HepG2 (cell line): ENCODE results near the gene COQ8B. TPM values are rescaled to one million over a fixed set of nuclear protein-coding genes. Genes with fewer than 3 reads are reported as not detected.

Experiments
- ATAC-seq: fragments of 200-7000 bp; cut with Tn5 transposase; 3 replicates; pipeline ENCODE4 v1.9.1; 2020; ENCODE audit warnings: mild to moderate bottlenecking, moderate library complexity
- BruUV-seq: library from RNA; stranded (reverse); fragments of 400-500 nt; replicated peaks from 2 replicates; lab custom pipeline; 2021; lab: Mats Ljungman, UMichigan
- CTCF ChIA-PET: fragments of 300-600 bp; formaldehyde crosslinking; extraction: SDS; loops from one replicate; lab custom pipeline; 2021; ENCODE audit warnings: low total read pairs, inconsistent platforms, low intra/inter-chr PET ratio; lab: Yijun Ruan, JAX
- POLR2A ChIA-PET: fragments of 350-600 bp; sonication (Branson Sonifier 250); formaldehyde crosslinking; loops from one replicate; lab custom pipeline; 2020; ENCODE audit warnings: antibody characterized with exemption, inconsistent platforms; lab: Yijun Ruan, JAX
- DNase-seq: peaks from one replicate; pipeline ENCODE4 v3.0.0-alpha.2; 2015; ENCODE audit warnings: low spot score
- FAIRE-seq: peaks from 3 replicates; lab custom pipeline; 2011; peaks lifted over from hg19 to GRCh38; lab: Jason Lieb, UNC
- H2AFZ ChIP-seq: one replicate; pipeline ENCODE4 v1.6.1; 2011; ENCODE audit warnings: low read length, inconsistent platforms
- H3K27ac ChIP-seq: fragments of 300-600 bp; 3 replicates; pipeline ENCODE4 v1.8.0; 2011; ENCODE audit warnings: mixed run types, mild to moderate bottlenecking, mixed read lengths, low read length, inconsistent platforms; ENCODE audit not compliant: insufficient read depth; ENCODE audit errors: extremely low read length
- H3K27me3 ChIP-seq, 2 experiments: fragments of 200-600 bp in 1 of 2; 2 replicates in 1 of 2; 3 replicates in 1 of 2; pipeline versions ENCODE4 v1.6.0 to v1.8.0; 2011; ENCODE audit warnings: low read length in 2 of 2, mild to moderate bottlenecking in 2 of 2, moderate library complexity in 2 of 2, inconsistent platforms in 1 of 2; ENCODE audit not compliant: insufficient read depth in 2 of 2, control insufficient read depth in 1 of 2
- H3K36me3 ChIP-seq, 2 experiments: fragments of 200-600 bp in 1 of 2; replicated peaks in 1 of 2; 2 replicates in 1 of 2; 3 replicates in 1 of 2; pipeline versions ENCODE4 v1.5.1 to v1.8.0; 2011; ENCODE audit warnings: low read length in 2 of 2, inconsistent platforms in 1 of 2; ENCODE audit not compliant: insufficient read depth in 2 of 2, control insufficient read depth in 1 of 2
- H3K4me1 ChIP-seq: 2 replicates; pipeline ENCODE4 v1.5.1; 2012; ENCODE audit warnings: low read length, inconsistent platforms; ENCODE audit not compliant: insufficient read depth
- H3K4me2 ChIP-seq: 2 replicates; pipeline ENCODE4 v1.6.0; 2011; ENCODE audit warnings: low read depth, low read length, inconsistent platforms
- H3K4me3 ChIP-seq, 3 experiments: fragments of 200-600 bp in 1 of 3; sonication (generic), shearing (Covaris generic) in 1 of 3; replicated peaks in 1 of 3; 2 replicates each; pipeline ENCODE4 v1.5.1; 2011 to 2016; ENCODE audit warnings: low read length in 3 of 3, inconsistent platforms in 2 of 3, low read depth in 2 of 3, mild to moderate bottlenecking in 2 of 3, control low read depth in 1 of 3, mixed read lengths in 1 of 3; ENCODE audit not compliant: insufficient read depth in 1 of 3
- H3K79me2 ChIP-seq: one replicate; pipeline ENCODE4 v1.6.1; 2011; ENCODE audit warnings: low read length, inconsistent platforms; ENCODE audit not compliant: insufficient read depth
- H3K9ac ChIP-seq: 2 replicates; pipeline ENCODE4 v1.6.0; 2011; ENCODE audit warnings: mild to moderate bottlenecking, low read depth, low read length, inconsistent platforms; ENCODE audit not compliant: insufficient read depth
- H3K9me3 ChIP-seq: 2 replicates; pipeline ENCODE4 v1.5.1; 2012; ENCODE audit warnings: mild to moderate bottlenecking, low read length
- H4K20me1 ChIP-seq: 2 replicates; pipeline ENCODE4 v1.6.0; 2011; ENCODE audit warnings: inconsistent platforms, mild to moderate bottlenecking, low read length, moderate library complexity; ENCODE audit not compliant: insufficient read depth
- CAMTA2 ChIP-seq: sonication (generic); formaldehyde crosslinking; IDR thresholded peaks from 2 replicates; pipeline ENCODE4 v1.4.0; 2020; ENCODE audit warnings: mild to moderate bottlenecking, missing genetic modification reagents, borderline replicate concordance
- ETV5 ChIP-seq: IDR thresholded peaks from 2 replicates; pipeline ENCODE4 v1.6.1; 2018; ENCODE audit warnings: missing biosample characterization, missing genetic modification reagents, inconsistent platforms, borderline replicate concordance
- ISX ChIP-seq: sonication (generic); formaldehyde crosslinking; conservative IDR thresholded peaks from 2 replicates; pipeline ENCODE4 v1.5.0; 2020; ENCODE audit warnings: missing genetic modification reagents
- RORA ChIP-seq: sonication (generic); formaldehyde crosslinking; IDR thresholded peaks from 2 replicates; pipeline ENCODE4 v1.5.0; 2020; ENCODE audit warnings: mild to moderate bottlenecking, missing genetic modification reagents, moderate library complexity
- USF2 ChIP-seq, 2 experiments: sonication (generic) in 1 of 2; formaldehyde crosslinking in 1 of 2; IDR thresholded peaks; 2 replicates each; pipeline versions ENCODE4 v1.5.1 to v1.6.1; 2011 to 2020; ENCODE audit warnings: borderline replicate concordance in 1 of 2, low read depth in 1 of 2, low read length in 1 of 2, mild to moderate bottlenecking in 1 of 2, missing genetic modification reagents in 1 of 2, moderate library complexity in 1 of 2
- ZBTB39 ChIP-seq: sonication (generic); formaldehyde crosslinking; IDR thresholded peaks from 2 replicates; pipeline ENCODE4 v1.5.0; 2020; ENCODE audit warnings: missing genetic modification reagents
- ZFP36 ChIP-seq: fragments of 150-350 bp; IDR thresholded peaks from 2 replicates; pipeline ENCODE4 v1.6.1; 2018; ENCODE audit warnings: borderline replicate concordance, low read length, low read depth; ENCODE audit not compliant: partially characterized antibody
- ZNF546 ChIP-seq: sonication (generic); formaldehyde crosslinking; conservative IDR thresholded peaks from 2 replicates; pipeline ENCODE4 v1.8.1; 2023; ENCODE audit warnings: mild to moderate bottlenecking, missing genetic modification reagents
- ZNF605 ChIP-seq: sonication (generic); formaldehyde crosslinking; IDR thresholded peaks from 2 replicates; pipeline ENCODE4 v1.8.0; 2022; ENCODE audit warnings: mild to moderate bottlenecking, missing genetic modification reagents
- ZNF609 ChIP-seq: sonication (generic); formaldehyde crosslinking; IDR thresholded peaks from 2 replicates; pipeline ENCODE4 v1.4.0; 2020; ENCODE audit warnings: mild to moderate bottlenecking, missing genetic modification reagents, borderline replicate concordance
- ZNF770 ChIP-seq: sonication (generic); formaldehyde crosslinking; IDR thresholded peaks from 2 replicates; pipeline ENCODE4 v1.5.0; 2020; ENCODE audit warnings: mild to moderate bottlenecking, missing genetic modification reagents
- WGBS: methylation state at CpG from one replicate; pipeline ENCODE4 v1.1.6; 2017; ENCODE audit warnings: low lambda C conversion rate; 5-methylcytosine and 5-hydroxymethylcytosine counted together
- in situ Hi-C: cut with HindIII; loops from 2 replicates; pipeline ENCODE4 v1.10.0; 2017; ENCODE audit warnings: low pct_unique_long_range_greater_than_20kb; ENCODE audit not compliant: extremely low pct_ligation_motif_present
- intact Hi-C: fragments of 100-400 bp; cut with micrococcal nuclease; formaldehyde crosslinking; loops from one replicate; pipeline ENCODE4 v1.10.0; 2022; ENCODE audit not compliant: unreplicated experiment
- polyA plus RNA-seq, 8 experiments: library from polyadenylated mRNA; depleted of rRNA in 3 of 8; stranded (reverse) in 7 of 8; unstranded in 1 of 8; fragments of >200 nt; fragmentation: Illumina TruSeq in 4 of 8; extraction: Trizol in 4 of 8; gene quantifications; 2 replicates each; pipeline versions ENCODE4 v1.2.1 to v1.2.3, GENCODE V29; 2011 to 2016; ENCODE audit warnings: low read depth in 4 of 8, missing spikeins in 1 of 8, mixed read lengths in 1 of 8; ENCODE audit not compliant: insufficient read depth in 1 of 8
- total RNA-seq, 5 experiments: library from RNA; depleted of rRNA; stranded (reverse); fragments of >200 nt; fragmentation: Illumina TruSeq; extraction: Trizol; gene quantifications; 2 replicates each; pipeline ENCODE4 v1.2.3, GENCODE V29; 2016; ENCODE audit warnings: low read depth in 1 of 5

Gene COQ8B
- total and polyA plus RNA-seq, 2 of the 13 experiments (the other 11 are each of a cell fraction or from before 2014, with no cell fraction given) = 12.3 to 17.2 TPM

- Histone ChIP-seq H3K4me1 (no peaks in the 10 kb centered on the region), H3K4me2 (no peak overlapping the region), H3K27ac (no peak overlapping the region), H4K20me1 (no peaks in the 10 kb centered on the region), H2AFZ (no peak overlapping the region), H3K9ac (no peak overlapping the region), H3K4me3 (no peak overlapping the region), H3K9me3 (no peaks in the 10 kb centered on the region), H3K27me3 (no peaks in the 10 kb centered on the region; a peak in 1 of 5 replicates), H3K36me3 (peaks cover 0 to 5% of the 10 kb centered on the region in 2 experiments; a peak in 2 of 5 replicates), H3K79me2 (no peaks in the 10 kb centered on the region)
- intact Hi-C loops (no loop called here), in situ Hi-C loops (no loop called here)
- BruUV-seq = no TSS peak
- 69% methylated on average over 4 of the region's 4 CpGs for WGBS
- DNase-seq = no peak
- CTCF ChIA-PET = no interaction called here
- FAIRE-seq = no peak
- no peak for ATAC-seq
- POLR2A ChIA-PET = no interaction called here
- TF ChIP-seq ISX (CRISPR knock-in tag) = no peak
- TF ChIP-seq ZFP36 = no peak
- no peak for TF ChIP-seq USF2 (IDR thresholded peaks at IDR 0.05; ENCODE audit: low read depth, low read length)
- no peak for TF ChIP-seq USF2 (CRISPR knock-in tag; IDR thresholded peaks at IDR 0.05; ENCODE audit: borderline replicate concordance)
- no peak for TF ChIP-seq ZNF609 (CRISPR knock-in tag)
- TF ChIP-seq RORA = no peak
- TF ChIP-seq ZNF605 (CRISPR knock-in tag) = no peak
- TF ChIP-seq ZBTB39 (CRISPR knock-in tag) = no peak
- TF ChIP-seq ZNF546 (CRISPR knock-in tag) = no peak
- no peak for TF ChIP-seq CAMTA2 (CRISPR knock-in tag)
- no peak for TF ChIP-seq ETV5
- TF ChIP-seq ZNF770 (CRISPR knock-in tag) = no peak
Observed at GRCh38 chr19:40688987-40689338, 27.7 kb downstream of the COQ8B start.
